OCI-LY7 (cell line): ENCODE results near the gene PRSS50. TPM values are rescaled to one million over a fixed set of nuclear protein-coding genes. Genes with fewer than 3 reads are reported as not detected.

Experiments used
- BruUV-seq: library from RNA; stranded (reverse); fragments of 400-500 nt; replicated peaks from 2 replicates; lab custom pipeline; 2021; lab: Mats Ljungman, UMichigan
- CTCF ChIA-PET: fragments of 300-600 bp; sonication (Branson Sonifier 250); formaldehyde crosslinking; loops from one replicate; lab custom pipeline; 2022; ENCODE audit warnings: antibody characterized with exemption; ENCODE audit not compliant: unreplicated experiment; lab: Charles Lee
- POLR2A ChIA-PET: fragments of 300-600 bp; sonication (Branson Sonifier 250); formaldehyde crosslinking; loops from one replicate; lab custom pipeline; 2022; ENCODE audit warnings: antibody characterized with exemption; lab: Charles Lee
- DNase-seq: peaks from one replicate; pipeline ENCODE4 v3.0.0-alpha.2; 2015; ENCODE audit warnings: low spot score
- H2AFZ ChIP-seq: fragments of 200-600 bp; sonication (generic), shearing (Covaris generic); 2 replicates; pipeline ENCODE4 v1.6.1; 2014; ENCODE audit warnings: mild to moderate bottlenecking, antibody characterized with exemption, low read length, moderate library complexity
- H3K27ac ChIP-seq: fragments of 200-600 bp; sonication (generic); 2 replicates; pipeline ENCODE4 v1.5.1; 2014; ENCODE audit warnings: mixed run types, low read depth, mild to moderate bottlenecking, moderate library complexity, low read length, inconsistent platforms; ENCODE audit not compliant: poor library complexity, severe bottlenecking
- H3K36me3 ChIP-seq: fragments of 200-600 bp; sonication (generic); 2 replicates; pipeline ENCODE4 v1.6.1; 2014; ENCODE audit warnings: mild to moderate bottlenecking, antibody characterized with exemption, low read length, moderate library complexity, mixed read lengths; ENCODE audit not compliant: insufficient read depth
- H3K4me1 ChIP-seq: fragments of 200-600 bp; sonication (generic); 2 replicates; pipeline ENCODE4 v1.5.1; 2014; ENCODE audit warnings: mild to moderate bottlenecking, low read length; ENCODE audit not compliant: insufficient read depth, poor library complexity, severe bottlenecking
- H3K4me2 ChIP-seq: fragments of 200-600 bp; sonication (generic); 2 replicates; pipeline ENCODE4 v1.6.1; 2014; ENCODE audit warnings: mild to moderate bottlenecking, low read length
- H3K4me3 ChIP-seq: fragments of 200-600 bp; sonication (generic); 2 replicates; pipeline ENCODE4 v1.5.1; 2014; ENCODE audit warnings: mild to moderate bottlenecking, low read depth, low read length; ENCODE audit not compliant: poor library complexity, severe bottlenecking
- H3K79me2 ChIP-seq: fragments of 200-600 bp; sonication (generic); 2 replicates; pipeline ENCODE4 v1.6.1; 2016; ENCODE audit warnings: low read depth, mild to moderate bottlenecking, low read length, moderate library complexity, mixed read lengths; ENCODE audit not compliant: insufficient read depth
- H3K9me2 ChIP-seq: fragments of 200-600 bp; sonication (generic); 2 replicates; pipeline ENCODE4 v1.6.1; 2016; ENCODE audit warnings: mild to moderate bottlenecking, low read length, mixed read lengths; ENCODE audit not compliant: insufficient read depth
- H3K9me3 ChIP-seq: fragments of 200-600 bp; sonication (generic); 2 replicates; pipeline ENCODE4 v1.6.1; 2014; ENCODE audit warnings: mild to moderate bottlenecking, mixed run types, low read length, mixed read lengths
- H4K20me1 ChIP-seq: fragments of 200-600 bp; sonication (generic); 2 replicates; pipeline ENCODE4 v1.6.1; 2014; ENCODE audit warnings: mild to moderate bottlenecking, antibody characterized with exemption, low read length, moderate library complexity, mixed read lengths; ENCODE audit not compliant: insufficient read depth
- EZH2phosphoT487 ChIP-seq: fragments of 200-600 bp; sonication (generic); IDR thresholded peaks from 2 replicates; pipeline ENCODE4 v1.6.1; 2018; ENCODE audit warnings: low read depth, borderline replicate concordance, mild to moderate bottlenecking, mixed run types, antibody characterized with exemption, low read length, moderate library complexity, mixed read lengths
- intact Hi-C: fragments of 100-400 bp; cut with micrococcal nuclease; formaldehyde crosslinking; loops from one replicate; pipeline ENCODE4 v1.10.0; 2022; ENCODE audit not compliant: unreplicated experiment
- total RNA-seq, 2 experiments: library from RNA; depleted of rRNA in 1 of 2; stranded (reverse); fragments of >200 nt in 1 of 2; shearing (Covaris generic) in 1 of 2; gene quantifications; 2 replicates each; pipeline ENCODE4 v1.2.3, GENCODE V29; 2014 to 2022
- TF ChIP-seq, protein P1 (sequence below): fragments of 200-600 bp; sonication (generic); conservative IDR thresholded peaks from 2 replicates; pipeline ENCODE4 v1.5.1; 2014; ENCODE audit warnings: mild to moderate bottlenecking, antibody characterized with exemption, low read length, moderate library complexity, mixed read lengths

Gene PRSS50
- total RNA-seq, 2 experiments from 2014 or later, result not detected

DNA sequence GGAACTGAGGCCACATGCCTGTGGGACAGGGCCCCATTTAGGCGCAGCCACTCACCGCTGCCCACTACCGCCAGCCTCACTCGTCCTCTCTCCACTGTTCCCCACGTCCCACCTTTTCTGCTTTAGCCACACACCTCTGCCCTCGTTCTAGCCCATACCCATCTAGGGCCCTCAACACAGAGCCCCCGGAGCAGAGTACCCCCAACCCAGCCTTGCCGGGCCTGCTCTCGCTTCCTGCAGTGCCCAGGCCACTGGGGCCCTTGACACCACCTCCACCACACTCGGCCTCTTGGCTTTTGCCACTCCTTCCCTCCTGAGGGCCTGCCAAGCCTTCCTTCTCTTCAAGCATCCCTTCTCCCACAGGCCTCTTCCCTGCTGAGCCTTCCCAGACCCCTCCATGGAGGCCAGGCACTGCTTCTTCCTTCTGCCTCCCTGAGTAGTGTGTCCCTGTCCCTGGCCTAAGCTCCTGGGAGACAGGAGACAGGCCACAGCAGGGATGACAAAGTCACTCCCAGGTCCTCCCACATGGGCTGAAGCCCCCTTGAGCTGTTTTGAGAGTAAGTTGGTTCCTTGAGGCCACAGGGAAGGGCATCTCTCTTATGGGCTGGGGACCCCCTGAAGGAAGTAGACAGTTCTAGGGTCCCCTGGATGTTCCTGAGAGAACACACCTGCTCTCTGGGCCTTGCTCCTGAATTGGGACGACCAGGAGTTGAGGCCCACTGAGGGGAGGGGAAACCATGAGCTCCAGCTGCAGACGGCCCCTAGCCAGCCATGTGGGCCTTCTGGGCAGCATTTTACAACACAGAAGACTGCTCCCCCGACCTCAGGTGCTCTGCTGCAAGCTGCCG, 4.4 kb downstream of the PRSS50 start:
- intact Hi-C loops, result no loop called here
- no peaks in the 10 kb centered on the region for H4K20me1 ChIP-seq
- H3K9me2 ChIP-seq, result no peaks in the 10 kb centered on the region
- H2AFZ ChIP-seq, result no peak overlapping the region
- H3K27ac ChIP-seq, result no peak overlapping the region
- CTCF ChIA-PET, result no interaction called here
- DNase-seq, result no peak
- H3K79me2 ChIP-seq, result no peaks in the 10 kb centered on the region
- no peaks in the 10 kb centered on the region for H3K36me3 ChIP-seq
- TF ChIP-seq, protein P1, sequence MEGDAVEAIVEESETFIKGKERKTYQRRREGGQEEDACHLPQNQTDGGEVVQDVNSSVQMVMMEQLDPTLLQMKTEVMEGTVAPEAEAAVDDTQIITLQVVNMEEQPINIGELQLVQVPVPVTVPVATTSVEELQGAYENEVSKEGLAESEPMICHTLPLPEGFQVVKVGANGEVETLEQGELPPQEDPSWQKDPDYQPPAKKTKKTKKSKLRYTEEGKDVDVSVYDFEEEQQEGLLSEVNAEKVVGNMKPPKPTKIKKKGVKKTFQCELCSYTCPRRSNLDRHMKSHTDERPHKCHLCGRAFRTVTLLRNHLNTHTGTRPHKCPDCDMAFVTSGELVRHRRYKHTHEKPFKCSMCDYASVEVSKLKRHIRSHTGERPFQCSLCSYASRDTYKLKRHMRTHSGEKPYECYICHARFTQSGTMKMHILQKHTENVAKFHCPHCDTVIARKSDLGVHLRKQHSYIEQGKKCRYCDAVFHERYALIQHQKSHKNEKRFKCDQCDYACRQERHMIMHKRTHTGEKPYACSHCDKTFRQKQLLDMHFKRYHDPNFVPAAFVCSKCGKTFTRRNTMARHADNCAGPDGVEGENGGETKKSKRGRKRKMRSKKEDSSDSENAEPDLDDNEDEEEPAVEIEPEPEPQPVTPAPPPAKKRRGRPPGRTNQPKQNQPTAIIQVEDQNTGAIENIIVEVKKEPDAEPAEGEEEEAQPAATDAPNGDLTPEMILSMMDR, result no peak
- no peak for TF ChIP-seq EZH2phosphoT487
- no peaks in the 10 kb centered on the region for H3K4me1 ChIP-seq
- POLR2A ChIA-PET, result no interaction called here
- H3K4me2 ChIP-seq, result no peak overlapping the region
- no TSS peak for BruUV-seq
- H3K9me3 ChIP-seq, result no peaks in the 10 kb centered on the region
- H3K4me3 ChIP-seq, result no peak overlapping the region

DNA sequence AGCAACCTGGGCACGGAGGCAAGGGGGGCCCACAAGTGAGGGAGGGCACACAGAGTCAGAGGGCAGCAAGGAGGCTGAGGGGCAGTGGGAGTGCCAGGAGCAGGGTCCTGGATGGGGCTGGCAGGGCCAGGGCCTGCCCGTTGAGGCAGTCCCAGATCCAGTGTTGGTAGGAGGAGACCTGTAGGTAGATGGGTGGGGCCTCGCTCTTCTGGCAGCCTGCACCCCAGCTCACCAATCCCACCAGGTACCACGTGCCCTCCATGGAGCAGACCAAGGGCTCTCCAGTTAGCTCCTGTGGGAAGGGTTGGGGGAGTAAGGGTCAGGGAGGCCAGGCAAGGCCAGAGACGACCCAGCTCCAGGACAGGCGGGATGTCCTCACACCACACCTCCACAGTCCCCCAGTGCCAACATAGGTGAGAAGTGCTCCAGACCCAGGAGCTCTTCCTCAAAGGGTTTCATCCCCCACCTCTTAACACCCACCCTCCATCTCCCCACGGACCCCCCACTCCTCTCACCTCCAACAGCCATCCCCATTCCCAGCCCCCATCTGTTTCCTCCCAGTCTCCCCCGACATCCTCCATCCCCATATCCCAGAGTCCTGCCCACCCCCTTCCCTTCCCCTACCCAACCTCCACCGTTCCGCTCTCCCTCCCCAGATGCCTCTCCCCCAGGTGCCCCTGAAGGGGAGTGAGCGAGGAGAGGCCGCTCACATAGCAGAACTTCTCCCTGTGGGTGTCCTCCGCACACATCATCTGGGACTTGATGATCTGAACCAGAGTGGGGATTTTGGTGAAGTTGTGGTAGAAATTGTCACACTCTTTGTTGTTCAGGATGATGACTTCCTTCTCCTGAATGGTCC, 5.2 kb downstream of the PRSS50 start:
- no TSS peak for BruUV-seq

More for the DNA sequence above, 5.2 kb downstream of the PRSS50 start:
- Histone ChIP-seq H3K4me3 (no peak overlapping the region), H3K27ac (no peak overlapping the region), H3K36me3 (no peaks in the 10 kb centered on the region), H3K79me2 (no peaks in the 10 kb centered on the region), H4K20me1 (no peaks in the 10 kb centered on the region), H3K4me2 (no peak overlapping the region), H3K9me2 (no peaks in the 10 kb centered on the region), H2AFZ (no peak overlapping the region), H3K4me1 (no peaks in the 10 kb centered on the region), H3K9me3 (no peaks in the 10 kb centered on the region)
- no peak for DNase-seq
- intact Hi-C loops, result no loop called here
- ChIA-PET POLR2A (no interaction called here), CTCF (no interaction called here)
- TF ChIP-seq, protein P1, result no peak
- no peak for TF ChIP-seq EZH2phosphoT487
